PC-3 (cell line): ENCODE data around the gene RTN4. TPM values are rescaled to one million over a fixed set of nuclear protein-coding genes. Genes with fewer than 3 reads are reported as not detected.
A peak's percentile ranks its signal among the peaks of the same experiment; 100 is the strongest.

Experiments
- ATAC-seq: fragments of 200-7000 bp; cut with Tn5 transposase; 2 replicates; pipeline ENCODE4 v1.9.1; 2020; ENCODE audit warnings: mild to moderate bottlenecking, moderate library complexity
- BruUV-seq: library from RNA; stranded (reverse); fragments of 400-500 nt; replicated peaks from 2 replicates; lab custom pipeline; 2021; lab: Mats Ljungman, UMichigan
- CTCF ChIA-PET: fragments of 300-600 bp; sonication (Branson Sonifier 250); formaldehyde crosslinking; loops from one replicate; lab custom pipeline; 2022; ENCODE audit warnings: antibody characterized with exemption; lab: Charles Lee
- POLR2A ChIA-PET: fragments of 300-600 bp; sonication (Branson Sonifier 250); formaldehyde crosslinking; loops from one replicate; lab custom pipeline; 2022; ENCODE audit warnings: antibody characterized with exemption; ENCODE audit not compliant: unreplicated experiment; lab: Charles Lee
- DNase-seq: peaks from one replicate; pipeline ENCODE4 v3.0.0-alpha.2; 2015
- H2AFZ ChIP-seq: fragments of 300-600 bp; sonication (generic); 2 replicates; pipeline ENCODE4 v1.6.0; 2016; ENCODE audit warnings: antibody characterized with exemption, low read length
- H3F3A ChIP-seq: fragments of 300-600 bp; sonication (generic); one replicate; pipeline ENCODE4 v1.6.0; 2017; ENCODE audit warnings: antibody characterized with exemption, low read length, control low read depth, mild to moderate bottlenecking; ENCODE audit not compliant: unreplicated experiment
- H3K27ac ChIP-seq: fragments of 300-600 bp; sonication (generic); 2 replicates; pipeline ENCODE4 v1.5.1; 2016; ENCODE audit warnings: mild to moderate bottlenecking, low read length
- H3K27me3 ChIP-seq: fragments of 300-600 bp; sonication (generic); 2 replicates; pipeline ENCODE4 v1.6.1; 2016; ENCODE audit warnings: low read length, mixed read lengths
- H3K36me3 ChIP-seq: fragments of 300-600 bp; sonication (generic); 2 replicates; pipeline ENCODE4 v1.6.1; 2016; ENCODE audit warnings: low read depth, mixed run types, low read length, mixed read lengths
- H3K4me1 ChIP-seq: fragments of 300-600 bp; sonication (generic); 2 replicates; pipeline ENCODE4 v1.5.1; 2016; ENCODE audit warnings: low read length; ENCODE audit not compliant: insufficient read depth
- H3K4me2 ChIP-seq: fragments of 300-600 bp; sonication (generic); 2 replicates; pipeline ENCODE4 v1.6.0; 2016; ENCODE audit warnings: low read length
- H3K4me3 ChIP-seq: fragments of 300-600 bp; sonication (generic); 2 replicates; pipeline ENCODE4 v1.5.1; 2016; ENCODE audit warnings: mild to moderate bottlenecking, low read length, mixed read lengths
- H3K79me2 ChIP-seq: fragments of 300-600 bp; sonication (generic); 2 replicates; pipeline ENCODE4 v1.6.1; 2017; ENCODE audit warnings: low read length, mixed read lengths
- H3K9ac ChIP-seq: fragments of 300-600 bp; sonication (generic); 2 replicates; pipeline ENCODE4 v1.6.0; 2016; ENCODE audit warnings: mild to moderate bottlenecking, low read length
- H3K9me2 ChIP-seq: fragments of 300-600 bp; sonication (generic); replicated peaks from 2 replicates; pipeline ENCODE4 v1.6.1; 2016; ENCODE audit warnings: mixed run types, low read length, mixed read lengths
- H3K9me3 ChIP-seq: fragments of 300-600 bp; sonication (generic); 2 replicates; pipeline ENCODE4 v1.6.1; 2016; ENCODE audit warnings: low read length, mixed read lengths
- H4K20me1 ChIP-seq: fragments of 300-600 bp; sonication (generic); 2 replicates; pipeline ENCODE4 v1.6.1; 2016; ENCODE audit warnings: low read length, mixed read lengths
- EZH2 ChIP-seq: fragments of 300-600 bp; sonication (generic); IDR thresholded peaks from one replicate; pipeline ENCODE4 v1.6.1; 2017; ENCODE audit warnings: antibody characterized with exemption, mild to moderate bottlenecking, low read length; ENCODE audit not compliant: unreplicated experiment
- EZH2phosphoT487 ChIP-seq: fragments of 300-600 bp; sonication (generic); IDR thresholded peaks from 2 replicates; pipeline ENCODE4 v1.6.1; 2018; ENCODE audit warnings: mild to moderate bottlenecking, antibody characterized with exemption, low read length, borderline replicate concordance
- intact Hi-C: fragments of 100-400 bp; cut with micrococcal nuclease; formaldehyde crosslinking; loops from 2 replicates; pipeline ENCODE4 v1.9.0; 2023
- total RNA-seq: library from RNA; depleted of rRNA; stranded (reverse); fragments of >200 nt; gene quantifications from 2 replicates; pipeline ENCODE4 v1.2.3, GENCODE V29; 2014
- TF ChIP-seq, protein P1 (sequence below): fragments of 300-600 bp; sonication (generic); conservative IDR thresholded peaks from 2 replicates; pipeline ENCODE4 v1.5.1; 2017; ENCODE audit warnings: antibody characterized with exemption, low read depth, mild to moderate bottlenecking, low read length

RTN4 gene
- total RNA-seq, 1 experiment from 2014 or later, result 150 TPM

DNA sequence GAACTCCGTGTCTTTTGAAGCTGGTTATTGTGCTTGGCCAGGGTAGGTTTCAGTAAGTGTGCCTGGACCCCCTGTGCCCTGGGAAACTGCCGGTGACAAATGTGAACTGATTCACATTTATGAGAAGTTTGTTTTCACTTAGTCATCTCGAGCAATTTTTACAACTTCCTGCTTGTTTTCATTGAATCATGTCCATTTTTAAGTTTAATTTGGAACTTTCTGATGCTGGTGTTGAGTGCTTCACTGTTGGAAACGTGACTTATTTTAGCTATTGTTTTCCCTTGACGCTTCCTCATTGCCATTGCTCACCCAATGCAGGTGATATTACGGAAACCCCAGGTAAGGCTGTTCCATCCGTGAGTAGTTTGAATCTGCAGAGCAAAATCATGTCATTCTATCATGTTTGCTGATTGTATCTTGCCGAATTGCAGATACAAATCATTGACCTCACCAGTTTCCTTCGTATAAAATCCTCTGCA lies 97.2 kb downstream of the RTN4 start:
- intact Hi-C loops, result loop anchor here (1.0 kb wide), 2 partner anchors 49 to 60 kb away; no protein-coding TSS in a partner anchor
- H3K9me2 ChIP-seq, result no peaks in the 10 kb centered on the region
- peak overlapping the region; percentile 68 for H3K4me2 ChIP-seq
- no peaks in the 10 kb centered on the region for H4K20me1 ChIP-seq
- no peaks in the 10 kb centered on the region for H3F3A ChIP-seq
- no peaks in the 10 kb centered on the region for H3K9me3 ChIP-seq
- H2AFZ ChIP-seq, result peak overlapping the region; percentile 6; the same call in 1 of the 2 replicates
- DNase-seq, result peak; percentile 91
- ATAC-seq, result peak; percentile 80
- H3K4me1 ChIP-seq, result peaks cover 49% of the 10 kb centered on the region
- H3K4me3 ChIP-seq, result peak overlapping the region; percentile 11
- TF ChIP-seq, protein P1, sequence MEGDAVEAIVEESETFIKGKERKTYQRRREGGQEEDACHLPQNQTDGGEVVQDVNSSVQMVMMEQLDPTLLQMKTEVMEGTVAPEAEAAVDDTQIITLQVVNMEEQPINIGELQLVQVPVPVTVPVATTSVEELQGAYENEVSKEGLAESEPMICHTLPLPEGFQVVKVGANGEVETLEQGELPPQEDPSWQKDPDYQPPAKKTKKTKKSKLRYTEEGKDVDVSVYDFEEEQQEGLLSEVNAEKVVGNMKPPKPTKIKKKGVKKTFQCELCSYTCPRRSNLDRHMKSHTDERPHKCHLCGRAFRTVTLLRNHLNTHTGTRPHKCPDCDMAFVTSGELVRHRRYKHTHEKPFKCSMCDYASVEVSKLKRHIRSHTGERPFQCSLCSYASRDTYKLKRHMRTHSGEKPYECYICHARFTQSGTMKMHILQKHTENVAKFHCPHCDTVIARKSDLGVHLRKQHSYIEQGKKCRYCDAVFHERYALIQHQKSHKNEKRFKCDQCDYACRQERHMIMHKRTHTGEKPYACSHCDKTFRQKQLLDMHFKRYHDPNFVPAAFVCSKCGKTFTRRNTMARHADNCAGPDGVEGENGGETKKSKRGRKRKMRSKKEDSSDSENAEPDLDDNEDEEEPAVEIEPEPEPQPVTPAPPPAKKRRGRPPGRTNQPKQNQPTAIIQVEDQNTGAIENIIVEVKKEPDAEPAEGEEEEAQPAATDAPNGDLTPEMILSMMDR, result no peak
- TF ChIP-seq EZH2phosphoT487 (no peak), EZH2 (no peak)
- H3K79me2 ChIP-seq, result no peaks in the 10 kb centered on the region
- ChIA-PET CTCF (interaction anchor here (1.3 kb wide), 1 partner anchor 53 kb away, joined by 7 read pairs; no protein-coding TSS in a partner anchor), POLR2A (no interaction called here)
- H3K36me3 ChIP-seq, result no peaks in the 10 kb centered on the region
- H3K9ac ChIP-seq, result peak overlapping the region; percentile 72
- H3K27ac ChIP-seq, result peak overlapping the region; percentile 94
- no peaks in the 10 kb centered on the region for H3K27me3 ChIP-seq
- no TSS peak for BruUV-seq

DNA sequence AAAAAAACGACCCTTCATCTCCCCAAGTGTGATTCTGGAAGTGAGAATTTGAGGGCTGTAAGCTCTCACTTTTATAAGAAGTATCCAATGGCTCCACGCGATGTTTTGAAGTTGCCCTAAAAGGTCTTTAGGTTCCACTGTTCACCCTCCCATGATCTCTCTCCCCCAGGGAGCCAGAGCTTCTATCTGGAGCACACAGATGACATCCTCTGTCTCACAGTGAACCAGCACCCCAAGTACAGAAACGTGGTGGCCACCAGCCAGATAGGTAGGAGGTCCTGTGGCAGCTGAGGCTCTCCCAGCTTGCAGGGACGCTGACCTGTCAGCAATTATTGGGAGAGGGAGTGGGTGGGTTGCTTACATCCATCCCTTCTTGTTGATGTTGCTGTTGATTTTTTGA lies 97.8 kb downstream of the RTN4 start:
- CTCF ChIA-PET, result interaction anchor here (1.3 kb wide), 1 partner anchor 53 kb away, joined by 7 read pairs; no protein-coding TSS in a partner anchor
- peak overlapping the region; percentile 68 for H3K4me2 ChIP-seq
- H3K36me3 ChIP-seq, result no peaks in the 10 kb centered on the region
- H3K79me2 ChIP-seq, result no peaks in the 10 kb centered on the region
- intact Hi-C loops, result no loop called here
- no peaks in the 10 kb centered on the region for H4K20me1 ChIP-seq
- peak overlapping the region; percentile 94 for H3K27ac ChIP-seq
- peak overlapping the region; percentile 6; the same call in 1 of the 2 replicates for H2AFZ ChIP-seq
- DNase-seq (peak; percentile 50), ATAC-seq (peak; percentile 27)
- peak overlapping the region; percentile 11; the same call in 1 of the 2 replicates for H3K4me3 ChIP-seq
- peak overlapping the region; percentile 72 for H3K9ac ChIP-seq
- H3K9me3 ChIP-seq, result no peaks in the 10 kb centered on the region
- H3F3A ChIP-seq, result no peaks in the 10 kb centered on the region
- H3K27me3 ChIP-seq, result no peaks in the 10 kb centered on the region
- no peaks in the 10 kb centered on the region for H3K9me2 ChIP-seq
- TF ChIP-seq EZH2phosphoT487, result no peak
- TF ChIP-seq, protein P1, result no peak
- no peak for TF ChIP-seq EZH2
- POLR2A ChIA-PET, result no interaction called here
- peaks cover 49% of the 10 kb centered on the region for H3K4me1 ChIP-seq
- BruUV-seq, result TSS peak; percentile 87

DNA sequence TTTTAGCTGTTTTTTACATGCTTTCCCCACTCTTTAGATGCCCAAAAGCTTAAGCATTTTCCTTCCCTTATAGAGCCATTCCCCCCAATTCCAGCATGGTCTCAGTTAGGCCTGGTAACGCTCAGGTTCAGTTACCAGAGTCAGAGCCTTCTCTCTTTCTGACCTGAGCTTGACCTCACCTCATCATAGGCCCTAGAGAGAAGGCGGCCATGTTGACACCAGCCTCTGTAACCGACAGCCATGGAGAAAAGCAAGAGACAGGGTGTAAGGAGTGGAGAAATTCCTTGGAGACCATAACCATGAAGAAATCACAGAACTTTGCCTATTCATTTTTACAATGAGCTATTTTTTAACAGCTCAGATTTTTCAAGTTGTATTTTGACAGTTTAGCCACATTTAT lies 99.4 kb downstream of the RTN4 start:
- H3F3A ChIP-seq, result no peaks in the 10 kb centered on the region
- no peak for ATAC-seq
- no peaks in the 10 kb centered on the region for H3K27me3 ChIP-seq
- H3K9ac ChIP-seq, result no peak overlapping the region
- no peaks in the 10 kb centered on the region for H3K36me3 ChIP-seq
- no peak overlapping the region for H3K4me3 ChIP-seq
- intact Hi-C loops, result no loop called here
- no peaks in the 10 kb centered on the region for H4K20me1 ChIP-seq
- TF ChIP-seq EZH2phosphoT487, result no peak
- no peak for TF ChIP-seq EZH2
- TF ChIP-seq, protein P1, result no peak
- H3K79me2 ChIP-seq, result no peaks in the 10 kb centered on the region
- DNase-seq, result no peak
- ChIA-PET POLR2A (no interaction called here), CTCF (no interaction called here)
- H3K4me1 ChIP-seq, result peaks cover 49% of the 10 kb centered on the region
- no peak overlapping the region for H3K4me2 ChIP-seq
- no peak overlapping the region for H3K27ac ChIP-seq
- no peak overlapping the region for H2AFZ ChIP-seq
- no peaks in the 10 kb centered on the region for H3K9me3 ChIP-seq
- H3K9me2 ChIP-seq, result no peaks in the 10 kb centered on the region
- no TSS peak for BruUV-seq
